Right hindlimb (tissue), 1 donor: ENCODE results near the gene PPP1R10.

Experiments used
- DNase-seq: peaks from one replicate; pipeline ENCODE4 v3.0.0-alpha.2; 2018

The PPP1R10 gene

GRCh38 chr6:30618270-30618797, 1.3 kb upstream of the PPP1R10 start:
- DNase-seq = no peak

DNA sequence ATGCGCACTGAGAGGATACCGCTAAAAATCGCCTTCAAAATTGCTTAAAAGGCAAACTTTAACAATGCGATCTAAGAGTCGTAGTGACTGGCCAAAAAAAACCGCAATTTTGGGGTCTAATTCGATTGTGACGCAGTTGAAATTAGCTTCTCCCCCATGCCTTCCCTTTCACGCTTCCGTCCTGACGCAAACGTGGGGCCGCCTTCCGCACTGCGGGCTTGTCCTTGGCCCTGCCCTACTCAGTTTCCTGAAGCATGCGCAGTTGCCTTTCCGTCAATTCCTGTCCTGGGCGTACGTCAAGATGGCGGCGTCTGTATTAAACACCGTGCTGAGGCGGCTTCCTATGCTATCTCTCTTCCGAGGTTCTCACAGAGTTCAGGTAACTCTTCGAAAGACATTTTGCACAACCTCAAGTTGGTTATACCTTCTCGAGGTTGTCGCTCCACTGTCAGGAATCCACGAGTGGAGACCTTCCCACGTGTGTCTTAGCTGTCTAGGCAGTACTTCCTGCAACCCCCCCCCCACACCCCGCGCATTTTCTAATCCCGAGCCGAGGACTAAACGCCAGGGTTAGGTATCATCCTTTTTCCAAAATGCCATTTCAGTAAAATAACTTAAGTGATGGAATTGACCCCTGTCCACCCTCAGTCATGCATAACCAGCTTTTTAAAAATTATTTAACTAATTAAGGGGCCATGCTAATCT, 674 bp upstream of the PPP1R10 start, which contains the start of gene MRPS18B:
MRPS18B (plus strand) TSS at position 276 of the 705 bp plus-strand sequence; CDS start at position 302, 26 bp downstream.
- DNase-seq = peak; percentile 99

GRCh38 chr6:30615958-30616810, 859 bp downstream of the PPP1R10 start:
- peak; percentile 61 for DNase-seq

GRCh38 chr6:30615219-30615957, 1.7 kb downstream of the PPP1R10 start:
- DNase-seq = peak; percentile 87

DNA sequence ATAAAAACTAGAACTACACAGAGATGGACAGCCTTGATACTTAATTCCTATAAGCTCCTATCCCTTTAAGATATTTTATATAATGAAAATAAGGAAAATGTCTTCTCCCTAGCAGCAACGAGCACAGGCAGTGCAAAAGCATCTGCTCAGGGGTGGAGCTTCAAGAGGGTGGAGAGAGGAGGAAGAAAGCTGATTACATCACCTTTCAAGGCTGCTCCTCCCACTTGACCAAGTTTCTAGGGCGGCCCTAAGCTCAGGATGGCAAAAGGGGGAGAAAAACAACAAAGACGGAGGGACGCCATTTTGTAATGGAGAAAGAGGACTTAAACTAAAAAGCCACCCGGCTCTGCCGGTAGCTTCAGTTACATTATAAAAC, 2.2 kb downstream of the PPP1R10 start:
- peak; percentile 95 for DNase-seq

DNA sequence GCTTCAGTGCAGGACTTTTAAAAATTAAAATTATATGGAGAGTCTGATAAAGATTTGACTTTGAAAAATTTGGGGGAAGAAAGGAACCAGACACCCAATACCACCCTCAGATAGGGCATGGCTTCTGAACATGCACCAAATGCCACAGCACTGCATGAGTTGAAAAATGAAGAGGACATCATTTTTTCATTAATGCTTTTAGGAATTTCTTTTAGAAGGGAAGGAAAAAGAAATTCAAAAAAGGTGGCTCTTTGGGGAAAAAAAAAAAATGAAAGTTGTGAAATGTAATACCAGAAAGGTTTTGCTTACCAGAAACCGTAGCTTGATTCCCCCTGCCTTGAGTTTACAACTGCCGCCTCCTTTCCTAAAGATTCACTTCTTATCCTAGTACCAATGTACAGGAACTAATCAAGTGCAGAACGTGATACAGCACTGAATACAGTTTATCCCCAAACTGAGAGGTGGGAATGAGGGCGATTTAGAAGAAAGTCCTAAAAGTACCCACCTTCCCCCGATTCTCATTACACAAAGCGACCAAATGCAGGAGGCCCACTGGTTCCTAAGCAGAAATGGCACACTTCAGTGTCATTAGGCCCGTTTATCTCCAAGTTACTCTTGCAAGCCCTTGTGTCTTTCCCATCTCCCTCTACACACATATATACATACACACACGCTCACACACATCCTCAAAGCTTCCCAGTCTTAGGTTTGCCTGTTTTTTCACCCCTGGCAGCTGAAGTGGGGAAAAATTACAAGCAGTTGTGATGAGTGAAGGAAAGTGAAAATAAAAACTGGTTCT, 2.8 kb downstream of the PPP1R10 start:
- no peak for DNase-seq

DNA sequence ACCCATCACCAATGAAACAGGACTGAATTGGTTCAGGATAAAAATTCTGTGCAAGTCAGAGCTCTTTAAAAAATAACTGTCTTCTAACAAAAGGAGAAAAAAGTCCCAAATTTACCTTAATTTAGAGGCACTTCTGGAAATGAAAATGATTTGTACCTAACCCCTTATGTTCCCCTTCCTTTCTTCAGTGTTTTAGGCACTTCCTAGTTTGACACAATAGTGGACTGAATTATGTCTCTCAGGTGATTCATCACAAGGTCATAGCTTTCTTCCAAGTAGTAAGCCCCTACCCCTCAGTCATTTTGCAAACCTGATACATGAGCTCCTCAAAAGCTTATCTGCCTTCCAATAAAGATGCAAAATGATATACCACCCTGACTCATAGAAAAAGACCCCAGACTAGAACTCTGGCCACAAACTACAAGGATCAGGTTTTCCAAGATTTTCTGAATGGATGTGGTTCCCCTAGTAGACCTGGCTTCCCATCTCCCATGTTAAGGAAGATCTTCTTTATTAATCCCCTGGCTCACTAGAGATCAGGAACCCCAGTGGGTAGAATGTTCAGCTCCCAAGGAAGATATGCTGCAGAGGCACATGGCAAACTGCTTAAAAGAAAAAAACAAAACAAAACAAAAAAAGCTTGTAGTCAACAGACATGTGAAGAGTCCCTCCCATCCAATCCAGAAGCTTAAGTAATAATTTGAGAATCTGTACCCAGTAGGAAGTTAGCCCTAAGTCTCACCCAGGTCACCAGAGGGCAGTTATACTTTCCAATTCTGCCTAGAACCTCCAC, 3.6 kb downstream of the PPP1R10 start:
- no peak for DNase-seq

GRCh38 chr6:30612687-30613248, 4.3 kb downstream of the PPP1R10 start:
- DNase-seq = no peak

DNA sequence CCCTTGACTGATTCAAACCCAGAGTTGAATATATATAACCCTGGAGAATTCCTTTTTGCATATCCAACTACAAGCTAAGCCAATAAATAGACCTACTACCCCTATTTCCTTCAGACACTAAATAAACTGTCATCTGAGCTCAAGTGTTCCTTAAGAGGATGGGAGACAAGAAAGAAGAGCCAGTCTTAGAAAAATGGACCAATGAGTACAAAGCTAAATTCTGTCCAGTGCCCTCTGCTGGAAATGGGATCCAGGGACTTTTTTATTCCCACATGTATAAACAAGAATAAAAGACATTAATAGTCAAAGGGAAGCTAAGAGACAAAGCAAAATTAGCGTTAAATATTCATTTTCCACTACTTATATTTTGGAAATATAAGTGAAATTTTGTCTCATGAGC, 4.8 kb downstream of the PPP1R10 start:
- DNase-seq = no peak

DNA sequence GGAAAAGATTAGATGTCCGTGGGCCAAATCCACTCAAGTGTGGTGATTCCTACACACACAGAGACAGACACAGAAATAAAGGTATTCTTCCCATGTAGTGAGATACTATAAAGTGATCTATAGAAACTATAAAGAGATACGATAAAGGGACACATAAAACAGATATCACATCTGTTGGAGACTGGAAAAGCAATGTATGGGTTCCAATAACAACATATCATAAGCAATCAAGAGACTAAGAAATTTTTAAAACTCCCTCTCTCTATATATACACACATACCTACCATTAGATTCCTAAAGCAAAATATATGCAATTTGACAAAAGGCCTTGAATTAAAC, 5.2 kb downstream of the PPP1R10 start:
- DNase-seq = no peak

- no peak for DNase-seq
Observed at GRCh38 chr6:30611150-30611855, 5.7 kb downstream of the PPP1R10 start.

GRCh38 chr6:30610065-30610464, 7.0 kb downstream of the PPP1R10 start:
- DNase-seq = no peak

DNA sequence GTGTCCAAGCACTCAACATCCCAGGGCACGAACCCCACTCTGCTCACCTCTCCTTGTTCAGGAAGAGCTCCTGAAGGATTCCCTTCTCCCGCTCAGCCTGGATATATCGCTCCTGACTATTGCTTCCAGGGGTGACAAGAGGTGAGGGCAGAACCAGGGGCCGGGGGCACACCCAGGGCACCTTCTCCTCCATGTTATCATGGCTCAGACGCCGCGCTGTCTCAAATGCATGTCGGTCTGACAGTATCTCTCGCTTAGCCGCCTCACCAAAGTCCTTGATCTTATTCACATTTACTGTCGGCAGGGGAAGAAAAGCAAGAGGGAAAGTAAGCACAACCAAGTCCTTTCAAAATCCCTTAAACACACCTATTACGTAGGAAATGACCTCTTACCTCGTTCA, 13.1 kb downstream of the PPP1R10 start:
- no peak for DNase-seq

GRCh38 chr6:30601815-30602641, 15.0 kb downstream of the PPP1R10 start:
- DNase-seq = peak; percentile 28

DNA sequence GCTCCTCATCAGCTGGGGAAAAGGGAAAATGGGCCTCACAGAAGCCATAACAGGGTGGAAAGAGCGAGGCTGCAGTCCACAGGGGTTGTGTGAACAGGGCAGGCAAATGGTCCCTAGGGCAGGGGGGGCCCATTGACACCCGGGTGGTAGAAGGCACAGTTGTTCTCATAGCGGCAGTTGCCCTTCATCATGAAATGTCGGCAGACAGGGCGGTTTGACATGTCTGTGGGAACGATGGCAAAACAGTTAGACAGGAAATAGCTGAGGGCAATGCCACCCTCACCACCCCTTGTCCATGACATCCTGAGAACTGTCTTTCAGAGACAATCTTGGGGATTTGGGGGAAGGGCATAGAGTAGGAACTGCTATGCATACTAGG, 15.6 kb downstream of the PPP1R10 start:
- DNase-seq = no peak

- DNase-seq = peak; percentile 27
Observed at GRCh38 chr6:30600451-30600961, 16.5 kb downstream of the PPP1R10 start.

- no peak for DNase-seq
Observed at GRCh38 chr6:30599625-30600324, 17.3 kb downstream of the PPP1R10 start.

GRCh38 chr6:30598912-30599624, 18.0 kb downstream of the PPP1R10 start:
- no peak for DNase-seq
